AG04450 (cell line): ENCODE results near the gene CDIP1. TPM values are rescaled to one million over a fixed set of nuclear protein-coding genes. Genes with fewer than 3 reads are reported as not detected.

Experiments used
- CTCF ChIA-PET: fragments of 300-600, 350-600 bp; formaldehyde crosslinking; extraction: SDS; loops from one replicate; lab custom pipeline; 2022; ENCODE audit warnings: antibody characterized with exemption, inconsistent platforms; lab: Charles Lee
- POLR2A ChIA-PET: fragments of 350-600 bp; formaldehyde crosslinking; extraction: SDS; loops from one replicate; lab custom pipeline; 2021; ENCODE audit warnings: antibody characterized with exemption, inconsistent platforms; lab: Yijun Ruan, JAX
- DNase-seq: peaks from one replicate; pipeline ENCODE4 v3.0.0-alpha.2; 2011; ENCODE audit warnings: low read depth, low spot score
- H3K27ac ChIP-seq: one replicate; pipeline ENCODE4 v1.5.1; 2012; ENCODE audit warnings: low read depth, low read length, control low read depth
- H3K27me3 ChIP-seq: one replicate; pipeline ENCODE4 v1.6.0; 2012; ENCODE audit warnings: low read length; ENCODE audit not compliant: control insufficient read depth, insufficient read depth
- H3K4me3 ChIP-seq: 2 replicates; pipeline ENCODE4 v1.5.1; 2011; ENCODE audit warnings: mild to moderate bottlenecking, low read depth, low read length, control low read depth
- H3K9me3 ChIP-seq: 2 replicates; pipeline ENCODE4 v1.5.1; 2012; ENCODE audit warnings: low read length; ENCODE audit not compliant: control insufficient read depth, insufficient read depth
- CTCF ChIP-seq: IDR thresholded peaks from 2 replicates; pipeline ENCODE4 v1.5.1; 2011; ENCODE audit warnings: low read depth, low read length, control low read depth, inconsistent platforms
- polyA minus RNA-seq: library from RNA; depleted of rRNA, polyadenylated mRNA; stranded (reverse); fragments of >200 nt; gene quantifications from 2 replicates; pipeline ENCODE4 v1.2.3, GENCODE V29; 2011; rRNA and poly(A)+ RNA removed
- polyA plus RNA-seq: library from polyadenylated mRNA; depleted of rRNA; stranded (reverse); fragments of >200 nt; gene quantifications from 2 replicates; pipeline ENCODE4 v1.2.3, GENCODE V29; 2011; rRNA removed

CDIP1 gene
- polyA plus RNA-seq = 12.2 and 14.9 TPM in 2 replicates
- 7.9 and 9.4 TPM in 2 replicates for polyA minus RNA-seq

- POLR2A ChIA-PET = interaction anchor here (0.6 kb wide), 1 partner anchor 57 kb away, joined by 5 read pairs; no protein-coding TSS in a partner anchor
- CTCF ChIA-PET = interaction anchor here (0.5 to 1.5 kb wide), 2 partner anchors 10 to 60 kb away, joined by 5 to 12 read pairs; no protein-coding TSS in a partner anchor
- DNase-seq = peak; percentile 79
- Histone ChIP-seq H3K27ac (peak within 1 kb of the TSS; percentile 39), H3K4me3 (peak within 1 kb of the TSS; percentile 76), H3K9me3 (peaks cover 20% of the 10 kb centered on the region), H3K27me3 (peaks cover 12% of the 10 kb centered on the region)
- no peak for TF ChIP-seq CTCF
Measured at GRCh38 chr16:4538350-4539235, at the start of gene CDIP1. Gene CDIP1, minus strand, starts transcription at chr16:4538773. Its CDS starts 24,643 bp downstream, at chr16:4514130.

- CTCF ChIA-PET = interaction anchor here (0.7 to 2.9 kb wide), 18 partner anchors 9 to 136 kb away, joined by 3 to 38 read pairs (median 5); no protein-coding TSS in a partner anchor
Measured at GRCh38 chr16:4586291-4586690, 47.7 kb upstream of the CDIP1 start.

DNA sequence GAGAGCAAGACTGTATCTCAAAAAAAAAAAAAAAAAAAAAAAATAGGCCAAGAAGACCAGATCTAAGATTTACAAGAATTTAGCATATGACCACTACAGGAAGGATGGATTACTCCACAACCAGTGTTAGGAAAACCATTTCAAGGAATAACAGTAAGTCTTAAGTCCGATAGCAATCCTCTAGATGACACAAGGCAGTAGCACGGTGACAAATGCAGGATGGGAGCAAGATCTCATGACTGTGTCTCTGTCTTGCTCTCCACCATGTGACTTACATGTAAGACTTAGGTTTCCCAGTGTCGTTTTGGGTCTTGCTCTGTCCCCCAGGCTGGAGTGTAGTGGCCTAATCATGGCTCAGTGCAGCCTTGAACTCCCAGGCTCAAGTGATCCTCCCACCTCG is 45.3 kb upstream of the CDIP1 start:
- H3K27me3 ChIP-seq = peaks cover 14% of the 10 kb centered on the region
- H3K9me3 ChIP-seq = peaks cover 12% of the 10 kb centered on the region
- ChIA-PET POLR2A (no interaction called here), CTCF (interaction anchor here (0.7 to 1.0 kb wide), 2 partner anchors 66 to 77 kb away, joined by 3 to 9 read pairs; no protein-coding TSS in a partner anchor)
- TF ChIP-seq CTCF = no peak
- no peak for DNase-seq
- no peak overlapping the region for H3K4me3 ChIP-seq
- H3K27ac ChIP-seq = no peak overlapping the region

More at GRCh38 chr16:4586291-4586690, 47.7 kb upstream of the CDIP1 start:
- Histone ChIP-seq H3K27ac (no peak overlapping the region), H3K9me3 (peaks cover 13% of the 10 kb centered on the region), H3K27me3 (peaks cover 19% of the 10 kb centered on the region), H3K4me3 (no peak overlapping the region)
- no peak for TF ChIP-seq CTCF
- POLR2A ChIA-PET = no interaction called here
- no peak for DNase-seq

DNA sequence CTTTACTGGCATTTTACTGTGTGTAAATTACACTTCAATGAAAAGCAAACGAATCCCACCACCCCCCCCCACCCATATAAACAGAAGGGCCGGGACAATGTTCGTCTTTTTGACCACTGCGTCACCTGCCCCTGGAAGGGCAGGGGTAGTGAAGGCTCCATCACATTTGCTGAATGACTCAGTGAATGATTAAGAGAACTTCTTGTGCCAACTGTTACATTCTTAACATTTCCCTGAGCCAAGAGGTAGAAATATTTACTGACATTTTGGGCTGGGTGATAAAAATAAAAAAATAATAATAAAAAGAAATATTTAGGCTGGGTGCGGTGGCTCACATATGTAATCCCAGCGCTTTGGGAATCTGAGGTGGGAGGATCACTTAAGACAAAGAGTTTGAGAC is 41.7 kb upstream of the CDIP1 start:
- no peaks in the 10 kb centered on the region for H3K9me3 ChIP-seq
- H3K4me3 ChIP-seq = no peak overlapping the region
- no peak for TF ChIP-seq CTCF
- ChIA-PET CTCF (interaction anchor here (1.2 to 1.9 kb wide), 2 partner anchors 75 to 178 kb away, joined by 3 to 5 read pairs; no protein-coding TSS in a partner anchor), POLR2A (no interaction called here)
- no peak for DNase-seq
- no peak overlapping the region for H3K27ac ChIP-seq
- H3K27me3 ChIP-seq = no peaks in the 10 kb centered on the region
